AG04450 (cell line): ENCODE measurements around the gene TUBA4B. TPM values are rescaled to one million over a fixed set of nuclear protein-coding genes. Genes with fewer than 3 reads are reported as not detected.

Experiments
- CTCF ChIA-PET: fragments of 300-600, 350-600 bp; formaldehyde crosslinking; extraction: SDS; loops from one replicate; lab custom pipeline; 2022; ENCODE audit warnings: antibody characterized with exemption, inconsistent platforms; lab: Charles Lee
- POLR2A ChIA-PET: fragments of 350-600 bp; formaldehyde crosslinking; extraction: SDS; loops from one replicate; lab custom pipeline; 2021; ENCODE audit warnings: antibody characterized with exemption, inconsistent platforms; lab: Yijun Ruan, JAX
- DNase-seq: peaks from one replicate; pipeline ENCODE4 v3.0.0-alpha.2; 2011; ENCODE audit warnings: low read depth, low spot score
- H3K27ac ChIP-seq: one replicate; pipeline ENCODE4 v1.5.1; 2012; ENCODE audit warnings: low read depth, low read length, control low read depth
- H3K27me3 ChIP-seq: one replicate; pipeline ENCODE4 v1.6.0; 2012; ENCODE audit warnings: low read length; ENCODE audit not compliant: control insufficient read depth, insufficient read depth
- H3K4me3 ChIP-seq: 2 replicates; pipeline ENCODE4 v1.5.1; 2011; ENCODE audit warnings: mild to moderate bottlenecking, low read depth, low read length, control low read depth
- H3K9me3 ChIP-seq: 2 replicates; pipeline ENCODE4 v1.5.1; 2012; ENCODE audit warnings: low read length; ENCODE audit not compliant: control insufficient read depth, insufficient read depth
- CTCF ChIP-seq: IDR thresholded peaks from 2 replicates; pipeline ENCODE4 v1.5.1; 2011; ENCODE audit warnings: low read depth, low read length, control low read depth, inconsistent platforms
- polyA plus RNA-seq: library from polyadenylated mRNA; depleted of rRNA; stranded (reverse); fragments of >200 nt; gene quantifications from 2 replicates; pipeline ENCODE4 v1.2.3, GENCODE V29; 2011

The TUBA4B gene
- polyA plus RNA-seq, 1 experiment, result not detected

- no peak for DNase-seq
- ChIA-PET POLR2A (interaction anchor here (4.6 kb wide), 1 partner anchor 14 kb away, joined by 37 read pairs; the partner anchor contains the start of gene ZFAND2B), CTCF (interaction anchor here (1.6 kb wide), 1 partner anchor 74 kb away, joined by 7 read pairs; no protein-coding TSS in a partner anchor)
- Histone ChIP-seq H3K27me3 (no peaks in the 10 kb centered on the region), H3K9me3 (no peaks in the 10 kb centered on the region; the same call in 1 of the 2 replicates), H3K4me3 (no peak overlapping the region), H3K27ac (no peak overlapping the region)
- TF ChIP-seq CTCF, result no peak
Measured at GRCh38 chr2:219220652-219221402, 32.2 kb upstream of the TUBA4B start.

GRCh38 chr2:219221957-219222518 lies 31.0 kb upstream of the TUBA4B start:
- H3K27ac ChIP-seq, result no peak overlapping the region
- H3K9me3 ChIP-seq, result no peaks in the 10 kb centered on the region; the same call in 1 of the 2 replicates
- no peaks in the 10 kb centered on the region for H3K27me3 ChIP-seq
- CTCF ChIA-PET, result interaction anchor here (0.9 kb wide), 1 partner anchor 51 kb away, joined by 3 read pairs; no protein-coding TSS in a partner anchor
- no peak for DNase-seq
- POLR2A ChIA-PET, result no interaction called here
- TF ChIP-seq CTCF, result no peak
- no peak overlapping the region for H3K4me3 ChIP-seq

GRCh38 chr2:219223831-219224610 lies 29.0 kb upstream of the TUBA4B start:
- CTCF ChIA-PET, result interaction anchor here (1.3 kb wide), 1 partner anchor 54 kb away, joined by 3 read pairs; no protein-coding TSS in a partner anchor
- no peak for TF ChIP-seq CTCF
- no peak for DNase-seq
- no peak overlapping the region for H3K4me3 ChIP-seq
- no peaks in the 10 kb centered on the region; the same call in 1 of the 2 replicates for H3K9me3 ChIP-seq
- H3K27ac ChIP-seq, result no peak overlapping the region
- POLR2A ChIA-PET, result no interaction called here
- H3K27me3 ChIP-seq, result no peaks in the 10 kb centered on the region

- Histone ChIP-seq H3K27ac (no peak overlapping the region), H3K27me3 (no peaks in the 10 kb centered on the region), H3K4me3 (no peak overlapping the region), H3K9me3 (no peaks in the 10 kb centered on the region; the same call in 1 of the 2 replicates)
- POLR2A ChIA-PET, result no interaction called here
- no peak for DNase-seq
- CTCF ChIA-PET, result interaction anchor here (1.3 kb wide), 1 partner anchor 52 kb away, joined by 3 read pairs; no protein-coding TSS in a partner anchor
- TF ChIP-seq CTCF, result no peak
Measured at GRCh38 chr2:219225350-219225749, 27.7 kb upstream of the TUBA4B start.
